Endodermal cell (in vitro differentiated cells): ENCODE measurements around the gene MACROD2. TPM values are rescaled to one million over a fixed set of nuclear protein-coding genes. Genes with fewer than 3 reads are reported as not detected.

ENCODE experiments used
- DNase-seq: peaks from one replicate; pipeline ENCODE4 v3.0.0-alpha.2; 2017
- H3K27ac ChIP-seq: 2 replicates; pipeline ENCODE4 v1.5.1; 2013; ENCODE audit warnings: mild to moderate bottlenecking, low read depth, low read length, moderate library complexity
- H3K27me3 ChIP-seq: 2 replicates; pipeline ENCODE4 v1.6.1; 2013; ENCODE audit warnings: mild to moderate bottlenecking, low read length, moderate library complexity; ENCODE audit not compliant: insufficient read depth, control insufficient read depth, poor library complexity, severe bottlenecking
- H3K36me3 ChIP-seq: 2 replicates; pipeline ENCODE4 v1.7.0; 2013; ENCODE audit warnings: mild to moderate bottlenecking, low read length, moderate library complexity; ENCODE audit not compliant: control insufficient read depth, insufficient read depth
- H3K4me1 ChIP-seq: one replicate; pipeline ENCODE4 v1.7.0; 2013; ENCODE audit warnings: low read length; ENCODE audit not compliant: control insufficient read depth, insufficient read depth
- H3K4me3 ChIP-seq: 2 replicates; pipeline ENCODE4 v1.5.1; 2013; ENCODE audit warnings: mild to moderate bottlenecking, low read length, moderate library complexity
- H3K9ac ChIP-seq: 2 replicates; pipeline ENCODE4 v1.6.1; 2013; ENCODE audit warnings: mild to moderate bottlenecking, low read length, moderate library complexity; ENCODE audit not compliant: poor library complexity, severe bottlenecking; ENCODE audit errors: extremely low read depth
- H3K9me3 ChIP-seq: 2 replicates; pipeline ENCODE4 v1.6.1; 2013; ENCODE audit warnings: mild to moderate bottlenecking, low read length, moderate library complexity; ENCODE audit not compliant: control insufficient read depth
- H3K27ac Mint-ChIP-seq: 2 replicates; pipeline ENCODE4 v1.8.0; 2020; ENCODE audit warnings: mixed read lengths
- H3K27me3 Mint-ChIP-seq: 2 replicates; pipeline ENCODE4 v1.8.0; 2021; ENCODE audit warnings: mild to moderate bottlenecking, mixed read lengths; ENCODE audit not compliant: insufficient read depth
- H3K36me3 Mint-ChIP-seq: 2 replicates; pipeline ENCODE4 v1.8.0; 2020; ENCODE audit warnings: low read depth, mixed read lengths
- H3K4me1 Mint-ChIP-seq: 2 replicates; pipeline ENCODE4 v1.8.0; 2020; ENCODE audit warnings: mixed read lengths
- H3K4me3 Mint-ChIP-seq: 2 replicates; pipeline ENCODE4 v1.8.0; 2020; ENCODE audit warnings: mild to moderate bottlenecking, moderate library complexity, mixed read lengths
- H3K9me3 Mint-ChIP-seq: 2 replicates; pipeline ENCODE4 v1.8.0; 2020; ENCODE audit warnings: mild to moderate bottlenecking, mixed read lengths
- WGBS, 2 experiments: methylation state at CpG; one replicate each; pipeline versions ENCODE4 v1.1.5 to v1.1.7; 2013; ENCODE audit warnings: missing lambda C conversion rate in 2 of 2, mixed read lengths in 1 of 2; ENCODE audit not compliant: insufficient coverage in 1 of 2, insufficient read length in 1 of 2; 5-methylcytosine and 5-hydroxymethylcytosine counted together
- total RNA-seq, 2 donors: library from RNA; stranded (reverse); fragmentation: NEBNext Ultra II Directional in 1 of 2; extraction: Animal tissue kit (Norgen Biotek cat#: 25700) in 1 of 2; gene quantifications; 2 replicates in 1 of 2; 3 replicates in 1 of 2; pipeline ENCODE4 v1.2.1, GENCODE V29; 2021
- TF ChIP-seq, protein P1 (sequence below): fragments of 200-600 bp; sonication (generic); conservative IDR thresholded peaks from 2 replicates; pipeline ENCODE4 v1.5.0; 2021; ENCODE audit warnings: antibody characterized with exemption, mild to moderate bottlenecking

Gene MACROD2
- total RNA-seq, 2 donors from 2014 or later: 2.3 to 4.8 TPM

DNA sequence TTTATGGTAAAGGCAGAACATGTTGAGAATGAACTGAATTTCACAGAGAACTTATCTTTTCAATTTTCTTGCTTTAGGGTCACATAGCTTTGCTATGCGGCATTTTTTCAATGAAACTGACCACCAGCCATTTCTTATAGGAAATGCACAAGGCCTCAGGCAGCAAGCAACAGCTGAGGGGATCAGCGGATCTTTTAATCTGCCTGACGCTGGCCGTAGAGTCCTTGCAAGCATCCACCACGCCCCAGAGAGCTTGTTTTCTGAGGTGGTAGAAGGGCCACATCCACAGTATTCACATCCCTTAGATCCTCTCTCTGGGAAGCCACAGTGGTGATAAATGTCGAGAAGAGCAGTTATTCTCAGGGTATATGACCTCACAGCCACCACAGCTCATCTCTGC is 307.8 kb downstream of the MACROD2 start:
- no peak overlapping the region for H3K27ac Mint-ChIP-seq

DNA sequence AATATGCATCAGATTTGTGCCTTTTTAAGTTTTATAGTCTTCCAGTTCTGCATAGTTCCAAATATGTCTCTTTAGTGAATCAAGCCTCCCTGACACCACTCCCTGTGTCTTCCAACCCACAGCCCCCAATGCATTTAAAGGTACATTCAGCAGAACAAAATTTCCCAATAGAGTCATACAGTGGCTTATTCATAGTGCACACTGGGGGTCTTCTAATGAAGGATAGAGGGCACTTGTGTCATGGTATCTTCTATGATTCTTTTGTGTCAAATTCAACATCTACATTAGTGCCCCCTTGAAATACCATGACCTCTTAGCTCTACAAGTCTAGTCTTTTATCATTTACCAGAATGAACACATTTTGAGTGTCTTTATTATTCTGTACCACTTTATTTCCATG is 308.3 kb downstream of the MACROD2 start:
- Histone ChIP-seq H3K4me1 (no peaks in the 10 kb centered on the region), H3K9ac (no peak overlapping the region), H3K36me3 (no peaks in the 10 kb centered on the region), H3K9me3 (no peaks in the 10 kb centered on the region), H3K4me3 (no peak overlapping the region), H3K27ac (no peak overlapping the region), H3K27me3 (no peaks in the 10 kb centered on the region)
- Mint-ChIP-seq H3K4me3 (no peak overlapping the region), H3K9me3 (no peaks in the 10 kb centered on the region), H3K27me3 (no peaks in the 10 kb centered on the region), H3K36me3 (no peaks in the 10 kb centered on the region), H3K27ac (no peak overlapping the region), H3K4me1 (no peaks in the 10 kb centered on the region)
- no peak for DNase-seq
- TF ChIP-seq, protein P1, sequence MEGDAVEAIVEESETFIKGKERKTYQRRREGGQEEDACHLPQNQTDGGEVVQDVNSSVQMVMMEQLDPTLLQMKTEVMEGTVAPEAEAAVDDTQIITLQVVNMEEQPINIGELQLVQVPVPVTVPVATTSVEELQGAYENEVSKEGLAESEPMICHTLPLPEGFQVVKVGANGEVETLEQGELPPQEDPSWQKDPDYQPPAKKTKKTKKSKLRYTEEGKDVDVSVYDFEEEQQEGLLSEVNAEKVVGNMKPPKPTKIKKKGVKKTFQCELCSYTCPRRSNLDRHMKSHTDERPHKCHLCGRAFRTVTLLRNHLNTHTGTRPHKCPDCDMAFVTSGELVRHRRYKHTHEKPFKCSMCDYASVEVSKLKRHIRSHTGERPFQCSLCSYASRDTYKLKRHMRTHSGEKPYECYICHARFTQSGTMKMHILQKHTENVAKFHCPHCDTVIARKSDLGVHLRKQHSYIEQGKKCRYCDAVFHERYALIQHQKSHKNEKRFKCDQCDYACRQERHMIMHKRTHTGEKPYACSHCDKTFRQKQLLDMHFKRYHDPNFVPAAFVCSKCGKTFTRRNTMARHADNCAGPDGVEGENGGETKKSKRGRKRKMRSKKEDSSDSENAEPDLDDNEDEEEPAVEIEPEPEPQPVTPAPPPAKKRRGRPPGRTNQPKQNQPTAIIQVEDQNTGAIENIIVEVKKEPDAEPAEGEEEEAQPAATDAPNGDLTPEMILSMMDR: no peak

More for the DNA sequence above, 307.8 kb downstream of the MACROD2 start:
- Histone ChIP-seq H3K36me3 (no peaks in the 10 kb centered on the region), H3K27ac (no peak overlapping the region), H3K9me3 (no peaks in the 10 kb centered on the region), H3K4me1 (no peaks in the 10 kb centered on the region), H3K9ac (no peak overlapping the region), H3K27me3 (no peaks in the 10 kb centered on the region), H3K4me3 (no peak overlapping the region)
- 93 to 95% methylated on average over 4 to 6 of the region's 6 CpGs for WGBS, 2 experiments
- H3K36me3 Mint-ChIP-seq: no peaks in the 10 kb centered on the region
- no peaks in the 10 kb centered on the region for H3K9me3 Mint-ChIP-seq
- H3K4me3 Mint-ChIP-seq: no peak overlapping the region
- H3K4me1 Mint-ChIP-seq: no peaks in the 10 kb centered on the region
- H3K27me3 Mint-ChIP-seq: no peaks in the 10 kb centered on the region
- DNase-seq: no peak
- TF ChIP-seq, protein P1: no peak

DNA sequence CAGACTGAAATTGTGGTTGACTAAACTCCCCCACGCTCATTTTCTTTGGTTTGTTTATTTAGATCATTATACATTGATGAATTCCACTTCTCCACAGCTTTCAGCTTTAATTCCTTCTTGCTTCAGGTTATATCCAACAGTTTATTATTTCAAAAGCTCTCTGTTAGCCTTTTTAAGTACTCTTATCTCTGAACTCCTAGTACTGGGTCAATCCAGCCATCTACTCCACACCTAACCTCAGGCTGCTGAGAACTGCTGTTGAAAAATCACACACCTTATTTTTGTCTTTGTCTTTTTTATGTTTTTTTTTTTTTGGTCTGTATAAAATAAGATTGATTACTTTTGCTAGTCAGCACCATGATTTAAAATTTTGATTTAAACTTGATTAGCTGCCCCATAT is 309.2 kb downstream of the MACROD2 start:
- no peaks in the 10 kb centered on the region for H3K36me3 ChIP-seq
- TF ChIP-seq, protein P1: no peak
- no peak overlapping the region for H3K27ac ChIP-seq
- H3K27me3 ChIP-seq: no peaks in the 10 kb centered on the region
- H3K9me3 ChIP-seq: no peaks in the 10 kb centered on the region
- no peak overlapping the region for H3K4me3 Mint-ChIP-seq
- no peaks in the 10 kb centered on the region for H3K36me3 Mint-ChIP-seq
- H3K4me1 Mint-ChIP-seq: no peaks in the 10 kb centered on the region
- H3K9me3 Mint-ChIP-seq: no peaks in the 10 kb centered on the region
- no peaks in the 10 kb centered on the region for H3K4me1 ChIP-seq
- DNase-seq: no peak
- H3K4me3 ChIP-seq: no peak overlapping the region
- 88% methylated on average over 1 of the region's 1 CpG; no CpG with 5 or more reads in 1 of the 2 experiments for WGBS, 2 experiments
- H3K9ac ChIP-seq: no peak overlapping the region
- H3K27ac Mint-ChIP-seq: no peak overlapping the region
- H3K27me3 Mint-ChIP-seq: no peaks in the 10 kb centered on the region
